HG03108 (cell line): ENCODE data around the gene SERPINI1.

ENCODE experiments used
- ATAC-seq: cut with Tn5 transposase; IDR thresholded peaks from one replicate; pipeline ENCODE4 v1.9.1; 2021; ENCODE audit warnings: moderate library complexity; ENCODE audit not compliant: unreplicated experiment

The SERPINI1 gene

GRCh38 chr3:167734498-167735232 is 856 bp upstream of the SERPINI1 start, which contains the start of gene PDCD10:
Gene PDCD10 (minus strand): TSS chr3:167734892. CDS start chr3:167720157, 14,735 bp downstream.
- peak; percentile 88 for ATAC-seq

GRCh38 chr3:167736264-167736787 is 805 bp downstream of the SERPINI1 start:
- no peak for ATAC-seq

GRCh38 chr3:167736997-167737396 is 1.5 kb downstream of the SERPINI1 start:
- no peak for ATAC-seq

- no peak for ATAC-seq
These were observed 2.5 kb downstream of the SERPINI1 start for GRCh38 chr3:167738037-167738436.

GRCh38 chr3:167739190-167739810 is 3.8 kb downstream of the SERPINI1 start:
- no peak for ATAC-seq

- ATAC-seq, result peak; percentile 93
These were observed 5.6 kb downstream of the SERPINI1 start for GRCh38 chr3:167740961-167741587.

- ATAC-seq, result no peak
These were observed 6.8 kb downstream of the SERPINI1 start for GRCh38 chr3:167742338-167742737.

- no peak for ATAC-seq
These were observed 8.3 kb downstream of the SERPINI1 start for GRCh38 chr3:167743799-167744198.

- ATAC-seq, result no peak
These were observed 13.7 kb downstream of the SERPINI1 start for GRCh38 chr3:167749209-167749608.

- no peak for ATAC-seq
These were observed 14.2 kb downstream of the SERPINI1 start for GRCh38 chr3:167749728-167750127.

GRCh38 chr3:167750272-167750971 is 14.9 kb downstream of the SERPINI1 start:
- ATAC-seq, result peak; percentile 94

- no peak for ATAC-seq
These were observed 18.5 kb downstream of the SERPINI1 start for GRCh38 chr3:167754049-167754448.

GRCh38 chr3:167761302-167761701 is 25.8 kb downstream of the SERPINI1 start:
- ATAC-seq, result no peak

GRCh38 chr3:167762296-167762695 is 26.8 kb downstream of the SERPINI1 start:
- ATAC-seq, result no peak

GRCh38 chr3:167772992-167773391 is 37.5 kb downstream of the SERPINI1 start:
- peak; percentile 30 for ATAC-seq

- peak; percentile 90 for ATAC-seq
These were observed 38.1 kb downstream of the SERPINI1 start for GRCh38 chr3:167773584-167773983.

GRCh38 chr3:167776066-167776685 is 40.7 kb downstream of the SERPINI1 start:
- ATAC-seq, result no peak

- no peak for ATAC-seq
These were observed 41.8 kb downstream of the SERPINI1 start for GRCh38 chr3:167777356-167777755.

- ATAC-seq, result no peak
These were observed 44.8 kb downstream of the SERPINI1 start for GRCh38 chr3:167780214-167780883.

GRCh38 chr3:167783781-167784180 is 48.3 kb downstream of the SERPINI1 start:
- no peak for ATAC-seq
